ENCODE data around the gene SRPX.
A peak's percentile ranks its signal among the peaks of the same experiment; 100 is the strongest.

The SRPX gene

GRCh38 chrX:38220415-38221390 is at the start of gene SRPX:
TSS of gene SRPX (minus strand) at chrX:38220871. CDS start at chrX:38220792, 79 bp downstream.
- DNase-seq (ENCODE audit: low spot score) = no peak
- no peak for FAIRE-seq

- FAIRE-seq = no peak
- no peak for DNase-seq (ENCODE audit: low spot score)
Observed at GRCh38 chrX:38268011-38268410, 47.3 kb upstream of the SRPX start.

GRCh38 chrX:38262715-38263620 is 42.3 kb upstream of the SRPX start:
- DNase-seq (ENCODE audit: low spot score) (no peak), FAIRE-seq (no peak)

- FAIRE-seq (no peak), DNase-seq (ENCODE audit: low spot score) (peak; percentile 9)
Observed at GRCh38 chrX:38260231-38260630, 39.6 kb upstream of the SRPX start.

GRCh38 chrX:38256019-38256418 is 35.3 kb upstream of the SRPX start:
- DNase-seq (ENCODE audit: low spot score) = no peak
- no peak for FAIRE-seq

GRCh38 chrX:38249965-38250364 is 29.3 kb upstream of the SRPX start:
- no peak for FAIRE-seq

GRCh38 chrX:38247051-38247450 is 26.4 kb upstream of the SRPX start:
- FAIRE-seq (no peak), DNase-seq (ENCODE audit: low spot score) (no peak)

More at GRCh38 chrX:38249965-38250364, 29.3 kb upstream of the SRPX start:
- DNase-seq (ENCODE audit: low spot score) = no peak

GRCh38 chrX:38240541-38240940 is 19.9 kb upstream of the SRPX start:
- FAIRE-seq (no peak), DNase-seq (ENCODE audit: low spot score) (no peak)

- DNase-seq (ENCODE audit: low spot score) = no peak
- no peak for FAIRE-seq
Observed at GRCh38 chrX:38236901-38237615, 16.4 kb upstream of the SRPX start.

- DNase-seq (ENCODE audit: low spot score) = peak; percentile 51
Observed at GRCh38 chrX:38233891-38234667, 13.4 kb upstream of the SRPX start.

GRCh38 chrX:38232079-38232686 is 11.5 kb upstream of the SRPX start:
- FAIRE-seq (no peak), DNase-seq (ENCODE audit: low spot score) (peak; percentile 25)

More at GRCh38 chrX:38233891-38234667, 13.4 kb upstream of the SRPX start:
- FAIRE-seq = peak; percentile 71

GRCh38 chrX:38225093-38225492 is 4.4 kb upstream of the SRPX start:
- FAIRE-seq (no peak), DNase-seq (ENCODE audit: low spot score) (no peak)

- no peak for DNase-seq (ENCODE audit: low spot score)
- FAIRE-seq = no peak
Observed at GRCh38 chrX:38224160-38224559, 3.5 kb upstream of the SRPX start.

- DNase-seq (ENCODE audit: low spot score) (no peak), FAIRE-seq (no peak)
Observed at GRCh38 chrX:38221391-38221929, 789 bp upstream of the SRPX start.

- DNase-seq (ENCODE audit: low spot score) (peak; percentile 36), FAIRE-seq (no peak)
Observed at GRCh38 chrX:38220024-38220414, 652 bp downstream of the SRPX start.

GRCh38 chrX:38216642-38217041 is 4.0 kb downstream of the SRPX start:
- DNase-seq (ENCODE audit: low spot score) = no peak
- no peak for FAIRE-seq

- peak; percentile 45 for DNase-seq (ENCODE audit: low spot score)
Observed at GRCh38 chrX:38214551-38215531, 5.8 kb downstream of the SRPX start.

GRCh38 chrX:38214044-38214443 is 6.6 kb downstream of the SRPX start:
- DNase-seq (ENCODE audit: low spot score) (no peak), FAIRE-seq (no peak)

More at GRCh38 chrX:38214551-38215531, 5.8 kb downstream of the SRPX start:
- FAIRE-seq = no peak
